MM.1S (cell line): Measurements from ENCODE around the gene WIF1.

Source experiments
- CTCF ChIP-seq: fragments of 300-600 bp; sonication (generic); IDR thresholded peaks from 2 replicates; pipeline ENCODE4 v1.5.1; 2016; ENCODE audit warnings: antibody characterized with exemption, low read length, mixed read lengths
- EZH2 ChIP-seq: fragments of 300-600 bp; sonication (generic); optimal IDR thresholded peaks from 2 replicates; pipeline ENCODE3; 2017; ENCODE audit warnings: low read depth, mild to moderate bottlenecking, antibody characterized with exemption, low read length, mixed read lengths
- EZH2phosphoT487 ChIP-seq: fragments of 300-600 bp; sonication (generic); IDR thresholded peaks from 2 replicates; pipeline ENCODE4 v1.6.1; 2018; ENCODE audit warnings: antibody characterized with exemption, low read length

- TF ChIP-seq CTCF (no peak), EZH2 (no peak), EZH2phosphoT487 (no peak)
These were observed 4.9 kb upstream of the WIF1 start for GRCh38 chr12:65125975-65126374.
